ENCODE measurements around the gene SSR3. TPM values are rescaled to one million over a fixed set of nuclear protein-coding genes. Genes with fewer than 3 reads are reported as not detected.

The SSR3 gene
- total RNA-seq, 4 donors from 2014 or later = 96.8 to 172 (median 128) TPM

- no peak for DNase-seq
- H3K9me3 ChIP-seq = no peaks in the 10 kb centered on the region
- no peaks in the 10 kb centered on the region for H3K4me1 ChIP-seq
- intact Hi-C loops (cut with DNase I; ENCODE audit: low total_unique reads) = no loop called here
- no peak overlapping the region for H3K27ac ChIP-seq
- no peak overlapping the region for H3K4me3 ChIP-seq
- no peaks in the 10 kb centered on the region for H3K36me3 ChIP-seq
- TF ChIP-seq CTCF (IDR thresholded peaks at IDR 0.05) (no peak), POLR2A (IDR thresholded peaks at IDR 0.05) (no peak)
- H3K27me3 ChIP-seq = no peaks in the 10 kb centered on the region
Measured at GRCh38 chr3:156493887-156494286, 61.0 kb downstream of the SSR3 start.

- intact Hi-C loops (cut with DNase I; ENCODE audit: low total_unique reads) = no loop called here
- TF ChIP-seq POLR2A (IDR thresholded peaks at IDR 0.05) = no peak
- TF ChIP-seq CTCF (IDR thresholded peaks at IDR 0.05) = no peak
- Histone ChIP-seq H3K36me3 (no peaks in the 10 kb centered on the region), H3K4me1 (no peaks in the 10 kb centered on the region), H3K9me3 (no peaks in the 10 kb centered on the region), H3K27ac (peak overlapping the region in 1 of 2 donors; percentile 1), H3K4me3 (no peak overlapping the region), H3K27me3 (no peaks in the 10 kb centered on the region)
- DNase-seq = no peak
Measured at GRCh38 chr3:156492801-156493261, 62.1 kb downstream of the SSR3 start.

GRCh38 chr3:156491192-156491591 is 63.7 kb downstream of the SSR3 start:
- no peak overlapping the region for H3K27ac ChIP-seq
- no peaks in the 10 kb centered on the region for H3K4me1 ChIP-seq
- intact Hi-C loops (cut with DNase I; ENCODE audit: low total_unique reads) = no loop called here

More at GRCh38 chr3:156491192-156491591, 63.7 kb downstream of the SSR3 start:
- Histone ChIP-seq H3K9me3 (no peaks in the 10 kb centered on the region), H3K4me3 (no peak overlapping the region), H3K27me3 (no peaks in the 10 kb centered on the region), H3K36me3 (no peaks in the 10 kb centered on the region)
- TF ChIP-seq POLR2A (IDR thresholded peaks at IDR 0.05) (no peak), CTCF (IDR thresholded peaks at IDR 0.05) (no peak)
- DNase-seq = no peak

Other genes with a start within 250 kb of the SSR3 start
- gene TIPARP, start 119.5 kb upstream of the SSR3 start, total RNA-seq = 10 to 100 TPM; 17.9 to 58.5 (median 52.5) TPM

Measured in uterus (tissue), 4 donors.